Stimulated activated memory B cell treated with anti-CD40 and anti-IgM and Interleukin-4, amounts not matched to agents 10 μg/mL and 1 μg/mL and 100 μg/mL, for 72 hours (primary cell): ENCODE results near the gene PDGFA.
A peak's percentile ranks its signal among the peaks of the same experiment; 100 is the strongest.

ENCODE experiments used
- ATAC-seq: fragments of 150-1000 bp; cut with Tn5 transposase; 2 replicates; pipeline ENCODE4 v1.10.0; 2021
- H3K27ac Mint-ChIP-seq: one replicate; pipeline ENCODE4 v1.8.0; 2022; ENCODE audit warnings: mild to moderate bottlenecking, mixed read lengths
- H3K27me3 Mint-ChIP-seq: one replicate; pipeline ENCODE4 v1.8.0; 2022; ENCODE audit warnings: mixed read lengths
- H3K36me3 Mint-ChIP-seq: one replicate; pipeline ENCODE4 v1.8.0; 2022; ENCODE audit warnings: mixed read lengths
- H3K4me1 Mint-ChIP-seq: one replicate; pipeline ENCODE4 v1.8.0; 2022; ENCODE audit warnings: mixed read lengths
- H3K4me3 Mint-ChIP-seq: one replicate; pipeline ENCODE4 v1.8.0; 2022; ENCODE audit warnings: mild to moderate bottlenecking, moderate library complexity, mixed read lengths
- H3K9me3 Mint-ChIP-seq: one replicate; pipeline ENCODE4 v1.8.0; 2022; ENCODE audit warnings: mixed read lengths

PDGFA gene

GRCh38 chr7:454356-455109 is 65.1 kb downstream of the PDGFA start:
- H3K9me3 Mint-ChIP-seq, result no peaks in the 10 kb centered on the region
- H3K36me3 Mint-ChIP-seq, result no peaks in the 10 kb centered on the region
- ATAC-seq, result no peak
- H3K4me3 Mint-ChIP-seq, result no peak overlapping the region
- H3K4me1 Mint-ChIP-seq, result peaks cover 21% of the 10 kb centered on the region
- H3K27ac Mint-ChIP-seq, result no peak overlapping the region
- peaks cover 44% of the 10 kb centered on the region for H3K27me3 Mint-ChIP-seq

GRCh38 chr7:453597-454306 is 65.9 kb downstream of the PDGFA start:
- ATAC-seq, result no peak
- no peak overlapping the region for H3K4me3 Mint-ChIP-seq
- no peaks in the 10 kb centered on the region for H3K9me3 Mint-ChIP-seq
- peaks cover 44% of the 10 kb centered on the region for H3K27me3 Mint-ChIP-seq
- H3K36me3 Mint-ChIP-seq, result no peaks in the 10 kb centered on the region
- peaks cover 21% of the 10 kb centered on the region for H3K4me1 Mint-ChIP-seq
- H3K27ac Mint-ChIP-seq, result no peak overlapping the region

- Mint-ChIP-seq H3K36me3 (no peaks in the 10 kb centered on the region), H3K4me1 (peaks cover 21% of the 10 kb centered on the region)
- ATAC-seq, result peak; percentile 3
These were observed 66.7 kb downstream of the PDGFA start for GRCh38 chr7:452791-453455.

GRCh38 chr7:452226-452751 is 67.4 kb downstream of the PDGFA start:
- Mint-ChIP-seq H3K4me3 (no peak overlapping the region), H3K27me3 (peaks cover 44% of the 10 kb centered on the region), H3K4me1 (peaks cover 21% of the 10 kb centered on the region), H3K9me3 (no peaks in the 10 kb centered on the region), H3K27ac (no peak overlapping the region), H3K36me3 (no peaks in the 10 kb centered on the region)
- ATAC-seq, result no peak

More at GRCh38 chr7:452791-453455, 66.7 kb downstream of the PDGFA start:
- H3K9me3 Mint-ChIP-seq, result no peaks in the 10 kb centered on the region
- no peak overlapping the region for H3K4me3 Mint-ChIP-seq
- no peak overlapping the region for H3K27ac Mint-ChIP-seq
- H3K27me3 Mint-ChIP-seq, result peaks cover 44% of the 10 kb centered on the region

GRCh38 chr7:451255-452225 is 68.1 kb downstream of the PDGFA start:
- ATAC-seq, result no peak

GRCh38 chr7:450741-451140 is 68.9 kb downstream of the PDGFA start:
- Mint-ChIP-seq H3K4me3 (no peak overlapping the region), H3K27ac (peak overlapping the region; percentile 13), H3K27me3 (peaks cover 44% of the 10 kb centered on the region), H3K4me1 (peaks cover 21% of the 10 kb centered on the region), H3K36me3 (no peaks in the 10 kb centered on the region), H3K9me3 (no peaks in the 10 kb centered on the region)
- ATAC-seq, result no peak

More at GRCh38 chr7:451255-452225, 68.1 kb downstream of the PDGFA start:
- peak overlapping the region; percentile 3 for H3K4me3 Mint-ChIP-seq
- H3K27ac Mint-ChIP-seq, result peak overlapping the region; percentile 13
- peaks cover 21% of the 10 kb centered on the region for H3K4me1 Mint-ChIP-seq
- H3K36me3 Mint-ChIP-seq, result no peaks in the 10 kb centered on the region
- H3K27me3 Mint-ChIP-seq, result peaks cover 44% of the 10 kb centered on the region
- H3K9me3 Mint-ChIP-seq, result no peaks in the 10 kb centered on the region

GRCh38 chr7:450036-450435 is 69.6 kb downstream of the PDGFA start:
- peaks cover 46% of the 10 kb centered on the region for H3K27me3 Mint-ChIP-seq
- H3K9me3 Mint-ChIP-seq, result no peaks in the 10 kb centered on the region
- no peak for ATAC-seq
- no peak overlapping the region for H3K4me3 Mint-ChIP-seq
- H3K27ac Mint-ChIP-seq, result no peak overlapping the region
- peaks cover 21% of the 10 kb centered on the region for H3K4me1 Mint-ChIP-seq
- no peaks in the 10 kb centered on the region for H3K36me3 Mint-ChIP-seq

GRCh38 chr7:449324-450019 is 70.2 kb downstream of the PDGFA start:
- no peak overlapping the region for H3K27ac Mint-ChIP-seq
- no peak overlapping the region for H3K4me3 Mint-ChIP-seq
- H3K4me1 Mint-ChIP-seq, result peaks cover 21% of the 10 kb centered on the region
- no peak for ATAC-seq
- H3K9me3 Mint-ChIP-seq, result no peaks in the 10 kb centered on the region
- H3K27me3 Mint-ChIP-seq, result peaks cover 46% of the 10 kb centered on the region
- no peaks in the 10 kb centered on the region for H3K36me3 Mint-ChIP-seq

- H3K9me3 Mint-ChIP-seq, result no peaks in the 10 kb centered on the region
- no peak overlapping the region for H3K27ac Mint-ChIP-seq
- H3K36me3 Mint-ChIP-seq, result no peaks in the 10 kb centered on the region
- no peak overlapping the region for H3K4me3 Mint-ChIP-seq
- peaks cover 19% of the 10 kb centered on the region for H3K4me1 Mint-ChIP-seq
- no peak for ATAC-seq
- H3K27me3 Mint-ChIP-seq, result peaks cover 33% of the 10 kb centered on the region
These were observed 72.1 kb downstream of the PDGFA start for GRCh38 chr7:447523-447922.
